GM23338 (cell line): Measurements from ENCODE around the gene SLC36A3. TPM values are rescaled to one million over a fixed set of nuclear protein-coding genes. Genes with fewer than 3 reads are reported as not detected.

ENCODE experiments used
- ATAC-seq: fragments of 200-7000 bp; cut with Tn5 transposase; 3 replicates; pipeline ENCODE4 v1.9.1; 2020
- DNase-seq: peaks from one replicate; pipeline ENCODE4 v3.0.0-alpha.2; 2015; ENCODE audit warnings: low spot score
- H2AFZ ChIP-seq: fragments of 200-600 bp; sonication (generic); 2 replicates; pipeline ENCODE4 v1.8.0; 2016; ENCODE audit warnings: antibody characterized with exemption, mild to moderate bottlenecking, moderate library complexity
- H3F3A ChIP-seq: fragments of 200-600 bp; sonication (generic); replicated peaks from 2 replicates; pipeline ENCODE4 v1.8.0; 2017; ENCODE audit warnings: antibody characterized with exemption, mixed run types, low read depth
- H3K27ac ChIP-seq: fragments of 200-600 bp; sonication (generic); 2 replicates; pipeline ENCODE4 v1.6.1; 2016; ENCODE audit warnings: low read depth
- H3K27me3 ChIP-seq: fragments of 200-600 bp; sonication (generic); 2 replicates; pipeline ENCODE4 v1.8.0; 2016; ENCODE audit warnings: mild to moderate bottlenecking, mixed run types, moderate library complexity; ENCODE audit not compliant: insufficient read depth
- H3K36me3 ChIP-seq: fragments of 200-600 bp; sonication (generic); 2 replicates; pipeline ENCODE4 v1.8.0; 2016; ENCODE audit warnings: mild to moderate bottlenecking; ENCODE audit not compliant: insufficient read depth
- H3K4me1 ChIP-seq: fragments of 200-600 bp; sonication (generic); 2 replicates; pipeline ENCODE4 v1.8.0; 2016; ENCODE audit warnings: mild to moderate bottlenecking, moderate library complexity; ENCODE audit not compliant: insufficient read depth
- H3K4me2 ChIP-seq: fragments of 200-600 bp; sonication (generic); 2 replicates; pipeline ENCODE4 v1.7.1; 2017; ENCODE audit warnings: mixed run types
- H3K4me3 ChIP-seq: fragments of 200-600 bp; sonication (generic); 2 replicates; pipeline ENCODE4 v1.6.1; 2016; ENCODE audit warnings: mixed run types
- H3K79me2 ChIP-seq: fragments of 200-600 bp; sonication (generic); replicated peaks from 2 replicates; pipeline ENCODE4 v1.8.0; 2017; ENCODE audit warnings: mild to moderate bottlenecking; ENCODE audit not compliant: insufficient read depth
- H3K9me2 ChIP-seq: fragments of 200-600 bp; sonication (generic); 2 replicates; pipeline ENCODE4 v1.8.0; 2017; ENCODE audit not compliant: insufficient read depth
- H4K20me1 ChIP-seq: fragments of 200-600 bp; sonication (generic); replicated peaks from 2 replicates; pipeline ENCODE4 v1.8.0; 2017; ENCODE audit warnings: mild to moderate bottlenecking; ENCODE audit not compliant: insufficient read depth
- H3K27ac Mint-ChIP-seq: 2 replicates; pipeline ENCODE4 v1.8.0; 2020; ENCODE audit warnings: inconsistent platforms, mild to moderate bottlenecking, moderate library complexity, mixed read lengths
- H3K27me3 Mint-ChIP-seq: 3 replicates; pipeline ENCODE4 v1.8.0; 2022; ENCODE audit warnings: low read depth, mild to moderate bottlenecking, moderate library complexity, mixed read lengths, inconsistent platforms; ENCODE audit not compliant: insufficient read depth, poor library complexity
- H3K36me3 Mint-ChIP-seq: 3 replicates; pipeline ENCODE4 v1.8.0; 2021; ENCODE audit warnings: low read depth, mild to moderate bottlenecking, inconsistent platforms, moderate library complexity, mixed read lengths
- H3K4me1 Mint-ChIP-seq: 3 replicates; pipeline ENCODE4 v1.8.0; 2020; ENCODE audit warnings: mild to moderate bottlenecking, inconsistent platforms, mixed read lengths
- H3K4me3 Mint-ChIP-seq: 3 replicates; pipeline ENCODE4 v1.8.0; 2021; ENCODE audit warnings: moderate library complexity, mild to moderate bottlenecking, inconsistent platforms, mixed read lengths
- H3K9me3 Mint-ChIP-seq: 3 replicates; pipeline ENCODE4 v1.8.0; 2020; ENCODE audit warnings: moderate library complexity, mild to moderate bottlenecking, inconsistent platforms, mixed read lengths
- CREB1 ChIP-seq: fragments of 250-450 bp; sonication (Bioruptor Pico); IDR thresholded peaks from 2 replicates; pipeline ENCODE4 v1.5.0; 2020; ENCODE audit warnings: low read depth, mild to moderate bottlenecking, moderate library complexity
- CTCF ChIP-seq, 2 experiments: fragments of 200-600 bp in 1 of 2; sonication (generic) in 1 of 2; conservative IDR thresholded peaks; 2 replicates each; pipeline versions ENCODE4 v1.5.1 to v1.6.1; 2016 to 2017; ENCODE audit warnings: antibody characterized with exemption in 2 of 2, low read depth in 2 of 2, mild to moderate bottlenecking in 2 of 2, moderate library complexity in 1 of 2
- ETS1 ChIP-seq: IDR thresholded peaks from 2 replicates; pipeline ENCODE4 v1.6.1; 2016; ENCODE audit warnings: antibody characterized with exemption
- EZH2 ChIP-seq: fragments of 200-600 bp; sonication (generic); IDR thresholded peaks from one replicate; pipeline ENCODE4 v1.8.0; 2017; ENCODE audit warnings: antibody characterized with exemption, mild to moderate bottlenecking, low read depth; ENCODE audit not compliant: unreplicated experiment
- EZH2phosphoT487 ChIP-seq: fragments of 200-600 bp; sonication (generic); IDR thresholded peaks from one replicate; pipeline ENCODE4 v1.8.1; 2018; ENCODE audit warnings: antibody characterized with exemption; ENCODE audit not compliant: unreplicated experiment
- JUNB ChIP-seq: IDR thresholded peaks from one replicate; pipeline ENCODE4 v1.6.1; 2016; ENCODE audit warnings: antibody characterized with exemption; ENCODE audit not compliant: unreplicated experiment
- NANOG ChIP-seq: IDR thresholded peaks from 2 replicates; pipeline ENCODE4 v1.6.1; 2016; ENCODE audit warnings: antibody characterized with exemption, borderline replicate concordance
- POLR2AphosphoS5 ChIP-seq: IDR thresholded peaks from 2 replicates; pipeline ENCODE4 v1.6.1; 2016; ENCODE audit warnings: antibody characterized with exemption, low read depth
- REST ChIP-seq: IDR thresholded peaks from one replicate; pipeline ENCODE4 v1.6.1; 2018; ENCODE audit warnings: antibody characterized with exemption; ENCODE audit not compliant: unreplicated experiment
- STAT1 ChIP-seq: IDR thresholded peaks from one replicate; pipeline ENCODE4 v1.6.1; 2016; ENCODE audit warnings: antibody characterized with exemption; ENCODE audit not compliant: unreplicated experiment
- ZNF114 ChIP-seq: fragments of 250-450 bp; sonication (Bioruptor Pico); IDR thresholded peaks from 2 replicates; pipeline ENCODE4 v1.5.0; 2020; ENCODE audit warnings: mild to moderate bottlenecking, moderate library complexity
- ZNF331 ChIP-seq: fragments of 250-450 bp; sonication (Bioruptor Pico); IDR thresholded peaks from 2 replicates; pipeline ENCODE4 v1.5.0; 2020; ENCODE audit warnings: low read depth, mild to moderate bottlenecking, moderate library complexity
- polyA plus RNA-seq: library from polyadenylated mRNA; unstranded; fragments of >200 nt; fragmentation: Nextera tagmentation; extraction: Ambion mirVana; gene quantifications from 2 replicates; pipeline ENCODE4 v1.2.1, GENCODE V29; 2016
- total RNA-seq: library from RNA; depleted of rRNA; stranded (reverse); fragments of >200 nt; shearing (Covaris generic); gene quantifications from 2 replicates; pipeline ENCODE4 v1.2.3, GENCODE V29; 2014

The SLC36A3 gene
- total and polyA plus RNA-seq, 2 experiments from 2014 or later = not detected

GRCh38 chr5:151254556-151254955 lies 49.0 kb downstream of the SLC36A3 start (continued):
- TF ChIP-seq CTCF (conservative IDR thresholded peaks at IDR 0.05; ENCODE audit: low read depth in 2 of 2) (no peak), ZNF114 (no peak)

GRCh38 chr5:151253605-151253950 lies 50.0 kb downstream of the SLC36A3 start:
- H3K27ac Mint-ChIP-seq = peak overlapping the region; percentile 96
- Histone ChIP-seq H3K79me2 (peaks cover 21% of the 10 kb centered on the region), H4K20me1 (no peaks in the 10 kb centered on the region), H3K36me3 (no peaks in the 10 kb centered on the region), H2AFZ (peak overlapping the region; percentile 93), H3K4me3 (peak overlapping the region; percentile 83), H3K27me3 (no peaks in the 10 kb centered on the region), H3K27ac (peak overlapping the region; percentile 83; the same call in 1 of the 2 replicates), H3K9me2 (no peaks in the 10 kb centered on the region), H3K4me1 (peaks cover 28% of the 10 kb centered on the region), H3F3A (no peaks in the 10 kb centered on the region), H3K4me2 (peak overlapping the region; percentile 90)
- no peaks in the 10 kb centered on the region for H3K9me3 Mint-ChIP-seq
- ATAC-seq = no peak
- peaks cover 13% of the 10 kb centered on the region for H3K27me3 Mint-ChIP-seq
- peak overlapping the region; percentile 90 for H3K4me3 Mint-ChIP-seq
- H3K36me3 Mint-ChIP-seq = no peaks in the 10 kb centered on the region; the same call in 2 of the 3 replicates
- no peak for DNase-seq
- peaks cover 36% of the 10 kb centered on the region for H3K4me1 Mint-ChIP-seq
- TF ChIP-seq NANOG = no peak
- no peak for TF ChIP-seq ETS1
- no peak for TF ChIP-seq EZH2
- TF ChIP-seq ZNF331 = no peak
- TF ChIP-seq REST = no peak
- no peak for TF ChIP-seq CTCF (conservative IDR thresholded peaks at IDR 0.05; ENCODE audit: low read depth in 2 of 2)
- no peak for TF ChIP-seq POLR2AphosphoS5
- no peak for TF ChIP-seq STAT1
- no peak for TF ChIP-seq ZNF114
- no peak for TF ChIP-seq EZH2phosphoT487
- TF ChIP-seq JUNB = no peak
- TF ChIP-seq CREB1 (CRISPR knock-in tag) = no peak
